HepG2 (cell line): ENCODE results near the gene TNK1.

Experiments
- HNRNPK ChIP-seq: fragments of 200-400 bp; formaldehyde crosslinking; IDR thresholded peaks from 2 replicates; pipeline ENCODE4 v1.6.1; 2018; ENCODE audit warnings: low read length, low read depth, moderate library complexity, mild to moderate bottlenecking; ENCODE audit not compliant: poor library complexity, severe bottlenecking
- SP4 ChIP-seq: sonication (generic); formaldehyde crosslinking; IDR thresholded peaks from 2 replicates; pipeline ENCODE4 v1.8.1; 2023; ENCODE audit warnings: mild to moderate bottlenecking, missing genetic modification reagents
- TF ChIP-seq, protein P1 (sequence below): sonication (generic); formaldehyde crosslinking; IDR thresholded peaks from 2 replicates; pipeline ENCODE4 v1.4.0; 2020; ENCODE audit warnings: missing genetic modification reagents

DNA sequence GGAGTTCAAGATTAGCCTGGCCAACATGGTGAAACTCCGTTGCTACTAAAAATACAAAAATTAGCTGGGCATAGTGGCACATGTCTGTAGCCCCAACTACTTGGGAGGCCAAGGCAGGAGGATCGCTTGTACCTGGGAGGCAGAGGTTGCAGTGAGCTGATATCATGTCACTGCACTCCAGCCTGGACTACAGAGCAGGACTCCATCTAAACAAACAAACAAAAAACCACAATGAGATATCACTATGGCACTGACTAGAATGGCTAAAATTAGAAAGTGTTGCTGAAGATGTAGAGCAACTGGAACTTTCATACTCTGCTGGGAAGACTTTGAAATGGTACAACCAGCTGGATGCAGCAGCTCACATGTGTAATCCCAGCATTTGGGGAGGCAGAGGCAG is 6.5 kb upstream of the TNK1 start:
- TF ChIP-seq SP4 (CRISPR knock-in tag), result no peak
- TF ChIP-seq HNRNPK, result no peak
- TF ChIP-seq, protein P1, sequence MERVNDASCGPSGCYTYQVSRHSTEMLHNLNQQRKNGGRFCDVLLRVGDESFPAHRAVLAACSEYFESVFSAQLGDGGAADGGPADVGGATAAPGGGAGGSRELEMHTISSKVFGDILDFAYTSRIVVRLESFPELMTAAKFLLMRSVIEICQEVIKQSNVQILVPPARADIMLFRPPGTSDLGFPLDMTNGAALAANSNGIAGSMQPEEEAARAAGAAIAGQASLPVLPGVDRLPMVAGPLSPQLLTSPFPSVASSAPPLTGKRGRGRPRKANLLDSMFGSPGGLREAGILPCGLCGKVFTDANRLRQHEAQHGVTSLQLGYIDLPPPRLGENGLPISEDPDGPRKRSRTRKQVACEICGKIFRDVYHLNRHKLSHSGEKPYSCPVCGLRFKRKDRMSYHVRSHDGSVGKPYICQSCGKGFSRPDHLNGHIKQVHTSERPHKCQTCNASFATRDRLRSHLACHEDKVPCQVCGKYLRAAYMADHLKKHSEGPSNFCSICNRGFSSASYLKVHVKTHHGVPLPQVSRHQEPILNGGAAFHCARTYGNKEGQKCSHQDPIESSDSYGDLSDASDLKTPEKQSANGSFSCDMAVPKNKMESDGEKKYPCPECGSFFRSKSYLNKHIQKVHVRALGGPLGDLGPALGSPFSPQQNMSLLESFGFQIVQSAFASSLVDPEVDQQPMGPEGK (CRISPR knock-in tag), result no peak
